DMS153 treated with DMSO at 0.1 percent for 48 hours (cell line): ENCODE results near the gene SMARCC1.
"Not testable (repeated sequence)": the region's sequence is repeated elsewhere in the genome, so short reads cannot be mapped to it uniquely, and the experiment has no call there.

ENCODE experiments used
- DNase-seq: peaks from one replicate; lab custom pipeline; 2025; ENCODE audit not compliant: unreplicated experiment; lab: John Stamatoyannopoulos, UW

The SMARCC1 gene

GRCh38 chr3:47772047-47772446, 9.6 kb downstream of the SMARCC1 start:
- DNase-seq, result no peak

DNA sequence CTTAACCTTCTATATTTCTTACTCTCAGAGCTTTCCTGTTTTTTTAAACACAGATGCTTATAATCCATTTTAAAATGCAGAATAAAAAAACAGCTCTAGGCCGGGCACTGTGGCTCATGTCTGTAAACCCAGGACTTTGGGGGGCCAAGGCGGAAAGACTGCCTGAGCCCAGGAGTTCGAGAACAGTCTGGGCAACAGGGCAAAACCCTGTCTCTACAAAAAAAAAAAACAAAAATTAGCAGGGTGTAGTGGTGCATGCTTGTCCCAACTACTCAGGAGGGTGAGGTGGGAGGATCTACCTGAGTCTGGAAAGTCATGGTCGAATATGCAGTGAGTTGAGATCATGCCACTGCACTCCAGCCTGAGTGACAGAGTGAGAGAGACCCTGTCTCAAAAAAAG, 15.5 kb downstream of the SMARCC1 start:
- DNase-seq, result no peak

DNA sequence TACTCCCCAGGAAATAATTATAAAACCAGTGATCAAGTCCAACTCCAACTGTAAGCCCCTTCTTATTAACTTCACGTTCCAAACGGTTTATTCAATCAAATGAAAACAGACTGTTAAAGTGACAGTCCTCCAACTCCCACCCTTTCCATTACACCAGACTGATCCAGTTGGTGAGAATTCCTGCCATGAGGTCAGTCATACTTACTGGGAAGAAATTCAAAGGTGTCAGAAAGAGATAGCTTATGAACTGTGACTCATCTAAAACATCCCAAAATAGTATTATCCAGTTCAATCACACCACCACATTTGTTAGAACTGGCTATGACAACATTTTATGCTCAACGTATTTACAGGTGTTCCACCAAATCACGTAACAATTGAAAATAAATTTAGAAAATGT, 19.5 kb downstream of the SMARCC1 start:
- DNase-seq, result no peak

- DNase-seq, result no peak
Observed at GRCh38 chr3:47761046-47761445, 20.6 kb downstream of the SMARCC1 start.

DNA sequence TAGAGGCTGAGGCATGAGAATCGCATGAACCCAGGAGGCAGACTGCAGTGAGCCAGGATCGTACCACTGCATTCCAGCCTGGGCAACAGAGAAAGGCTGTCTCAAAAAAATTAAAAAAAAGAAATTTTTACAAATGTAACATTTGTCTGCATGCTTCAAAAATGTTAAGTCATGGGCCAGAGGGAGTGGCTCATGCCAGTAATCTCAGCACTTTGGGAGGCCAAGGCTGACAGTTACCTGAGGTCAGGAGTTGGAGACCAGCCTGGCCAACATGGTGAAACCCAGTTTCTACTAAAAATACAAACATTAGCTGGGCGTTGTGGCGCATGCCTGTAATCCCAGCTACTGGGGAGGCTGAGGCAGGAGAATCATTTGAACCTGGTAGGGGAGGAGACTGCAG, 21.5 kb downstream of the SMARCC1 start:
- not testable (repeated sequence) for DNase-seq

DNA sequence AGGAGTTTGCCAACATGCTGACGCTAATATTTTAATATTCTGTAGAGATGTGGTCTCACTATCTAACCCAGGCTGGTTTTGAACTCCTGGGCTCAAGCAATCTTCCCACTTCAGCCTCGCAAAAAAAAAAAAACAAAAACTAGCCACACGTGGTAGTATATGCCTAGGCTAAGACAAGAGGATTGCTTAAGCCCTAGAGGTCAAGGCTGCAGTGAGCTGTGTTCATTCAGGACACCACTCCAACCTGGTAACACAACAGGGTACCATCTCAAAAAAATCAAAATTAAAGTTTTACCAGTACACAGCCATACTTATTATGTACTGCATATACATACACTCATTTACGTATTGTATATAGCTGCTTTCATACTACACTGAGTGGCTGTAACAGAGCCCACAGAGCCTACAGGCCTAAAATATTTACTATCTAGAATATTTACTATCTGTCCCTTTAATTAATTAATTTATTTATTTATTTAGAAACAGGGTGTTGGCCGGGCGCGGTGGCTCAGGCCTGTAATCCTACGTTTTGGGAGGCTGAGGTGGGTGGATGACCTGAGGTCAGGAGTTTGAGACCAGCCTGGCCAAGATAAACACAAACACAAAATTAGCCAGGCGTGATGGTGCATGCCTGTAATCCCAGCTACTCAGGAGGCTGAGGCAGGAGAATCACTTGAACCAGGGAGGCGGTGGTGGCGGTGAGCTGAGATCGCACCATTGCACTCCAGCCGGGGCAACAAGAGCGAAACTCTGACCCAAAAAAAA, 23.2 kb downstream of the SMARCC1 start:
- no peak for DNase-seq

DNA sequence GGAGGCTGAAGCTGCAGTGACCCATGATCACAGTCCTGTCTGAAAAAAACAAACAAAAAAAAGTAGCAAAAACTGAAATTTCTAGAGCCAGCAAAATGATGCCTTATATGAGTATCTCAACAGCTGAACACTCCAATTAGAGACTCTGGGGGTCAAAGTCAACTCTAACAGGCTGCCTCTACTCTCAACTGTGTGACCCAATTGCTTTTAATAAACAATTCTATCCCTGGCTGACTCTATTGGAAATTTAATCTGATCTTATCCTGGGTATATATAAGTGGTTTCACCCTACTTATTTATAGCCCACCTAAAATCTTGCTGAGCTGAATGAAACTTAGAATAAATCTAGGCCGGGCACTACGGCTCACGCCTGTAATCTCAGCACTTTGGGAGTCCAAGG, 29.0 kb downstream of the SMARCC1 start:
- no peak for DNase-seq

GRCh38 chr3:47750811-47751354, 30.8 kb downstream of the SMARCC1 start:
- DNase-seq, result not testable (repeated sequence)

DNA sequence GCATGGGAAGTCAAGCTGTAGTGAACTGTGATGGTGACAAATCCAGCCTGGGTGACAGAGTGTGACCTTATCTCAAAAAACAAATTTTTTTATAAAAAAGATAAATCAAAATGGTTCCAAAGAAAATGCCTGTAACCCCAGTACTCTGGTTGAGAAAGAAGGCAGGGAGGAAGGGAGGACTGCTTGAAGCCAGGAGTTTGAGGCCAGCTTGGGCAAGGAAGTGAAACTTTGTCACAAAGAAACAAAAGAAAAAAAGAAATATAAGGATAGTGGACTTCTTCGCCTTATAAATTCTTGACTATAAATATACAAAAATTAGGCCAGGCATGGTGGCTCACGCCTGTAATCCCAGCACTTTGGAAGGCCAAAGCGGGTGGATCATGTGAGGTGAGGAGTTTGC, 34.1 kb downstream of the SMARCC1 start:
- DNase-seq, result no peak

GRCh38 chr3:47746264-47746663, 35.4 kb downstream of the SMARCC1 start:
- DNase-seq, result no peak

DNA sequence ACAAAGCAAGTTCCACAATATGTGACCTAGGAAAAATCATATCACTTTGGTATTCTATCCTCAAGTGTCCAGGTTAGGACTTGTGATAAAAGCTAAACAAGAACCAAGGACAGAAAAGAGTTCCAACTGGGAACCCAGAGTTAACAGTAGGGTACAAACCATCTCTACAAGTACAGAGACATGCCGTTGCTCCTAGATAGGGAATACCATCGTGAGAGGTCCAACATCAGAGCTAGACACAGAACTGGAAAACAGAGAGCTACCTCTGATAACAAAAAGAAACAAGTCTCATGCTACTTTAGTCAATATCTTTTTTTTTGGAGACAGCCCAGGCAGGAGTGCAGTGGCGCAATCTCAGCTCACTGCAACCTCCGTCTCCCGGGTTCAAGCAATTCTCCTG, 37.8 kb downstream of the SMARCC1 start:
- DNase-seq, result no peak

GRCh38 chr3:47743352-47743751, 38.3 kb downstream of the SMARCC1 start:
- DNase-seq, result not testable (repeated sequence)

GRCh38 chr3:47741925-47742324, 39.8 kb downstream of the SMARCC1 start:
- DNase-seq, result no peak

- no peak for DNase-seq
Observed at GRCh38 chr3:47732143-47732542, 49.5 kb downstream of the SMARCC1 start.

DNA sequence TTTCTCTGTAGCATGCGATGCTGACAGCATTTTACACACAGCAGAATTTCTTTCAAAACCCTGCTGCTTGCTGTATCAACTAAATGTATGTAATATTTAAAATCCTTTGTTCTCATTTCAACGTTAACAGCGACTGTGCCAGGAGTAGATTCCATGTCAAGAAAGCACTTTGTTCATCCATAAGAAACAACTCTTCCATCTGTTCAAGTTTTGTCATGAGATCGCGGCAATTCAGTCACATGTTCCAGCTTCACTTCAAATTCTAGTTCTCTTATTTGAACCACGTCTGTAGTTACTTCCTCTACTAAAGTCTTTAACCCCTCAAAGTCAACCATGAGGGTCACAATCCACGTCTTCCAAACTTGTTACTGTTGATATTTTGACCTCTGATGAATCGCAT, 50.6 kb downstream of the SMARCC1 start:
- no peak for DNase-seq

DNA sequence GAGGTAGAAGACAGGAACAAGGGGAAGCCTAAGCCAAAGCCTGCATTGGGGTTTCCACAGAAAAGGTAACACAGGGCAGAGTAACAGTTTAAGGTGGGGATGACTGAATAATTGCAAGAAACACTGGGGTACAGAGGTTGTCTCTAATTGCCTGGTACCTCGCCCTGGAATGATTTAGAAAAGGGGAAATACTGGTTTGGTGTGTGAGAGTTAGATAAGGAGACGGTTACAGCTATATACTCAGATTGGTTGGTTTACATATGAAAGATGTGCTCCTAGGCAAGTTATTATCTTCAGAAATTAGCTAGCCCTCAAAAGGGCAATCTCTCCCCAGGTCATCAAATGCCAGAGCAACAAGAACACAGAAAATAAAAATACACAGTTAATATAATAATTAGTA, 58.8 kb downstream of the SMARCC1 start:
- no peak for DNase-seq

DNA sequence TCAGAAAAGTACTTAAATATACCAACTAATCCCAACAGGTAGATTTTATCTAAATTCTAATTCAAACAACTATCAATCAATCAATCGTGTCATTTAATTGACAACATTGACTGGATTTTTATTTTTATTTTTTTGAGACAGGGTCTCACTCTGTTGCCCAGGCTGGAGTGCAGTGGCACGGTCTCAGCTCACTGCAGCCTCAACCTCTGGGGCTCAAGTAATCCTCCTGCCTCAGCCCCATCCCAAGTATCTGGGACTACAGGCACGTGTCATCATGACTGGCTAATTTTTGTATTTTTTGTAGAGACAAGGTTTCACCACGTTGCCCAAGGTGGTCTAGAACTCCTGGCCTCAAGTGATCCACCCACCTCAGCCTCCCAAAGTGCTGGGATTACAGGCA, 64.2 kb downstream of the SMARCC1 start:
- DNase-seq, result not testable (repeated sequence)

DNA sequence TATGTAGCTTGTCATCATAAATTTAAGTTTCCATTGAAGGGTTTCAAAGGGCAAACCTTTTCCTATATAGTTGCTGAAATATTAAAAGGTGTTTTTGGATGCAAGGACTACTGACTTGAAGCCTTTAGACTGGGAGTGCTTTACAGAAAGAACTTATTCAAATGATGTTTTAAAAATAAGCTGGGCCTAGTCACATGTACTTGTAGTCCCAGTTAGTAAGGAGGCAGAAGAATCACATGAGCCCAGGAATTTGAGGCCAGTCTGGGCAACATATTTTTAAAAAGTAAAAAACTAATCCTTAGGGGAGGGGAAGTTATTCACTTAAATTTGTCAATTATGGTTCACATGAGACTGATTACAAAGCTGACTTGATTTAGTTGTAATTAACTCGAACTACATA, 65.0 kb downstream of the SMARCC1 start:
- no peak for DNase-seq

- no peak for DNase-seq
Observed at GRCh38 chr3:47715928-47716327, 65.8 kb downstream of the SMARCC1 start.

- DNase-seq, result no peak
Observed at GRCh38 chr3:47714606-47715005, 67.1 kb downstream of the SMARCC1 start.

DNA sequence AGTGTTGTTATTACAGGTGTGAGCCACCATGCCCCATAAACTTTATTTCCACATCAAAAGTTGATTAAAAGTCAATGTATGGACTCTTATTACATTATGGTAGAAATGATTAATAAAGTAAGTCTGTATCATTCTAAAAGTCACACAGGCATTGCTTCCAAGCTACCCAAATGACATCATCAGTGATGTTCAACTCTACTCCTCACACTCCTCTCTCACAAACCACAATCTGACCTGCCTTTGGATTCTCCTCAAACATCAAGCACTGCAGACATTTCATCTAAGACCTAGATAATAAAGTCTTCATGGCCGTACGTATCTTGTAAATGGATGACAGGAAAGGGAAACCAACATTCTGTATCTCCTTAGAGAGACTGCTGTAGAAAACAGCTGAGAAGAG, 68.0 kb downstream of the SMARCC1 start:
- DNase-seq, result no peak

GRCh38 chr3:47712398-47712797, 69.3 kb downstream of the SMARCC1 start:
- no peak for DNase-seq

- DNase-seq, result no peak
Observed at GRCh38 chr3:47711596-47711995, 70.1 kb downstream of the SMARCC1 start.
